ENCODE data around the gene FXYD6. TPM values are rescaled to one million over a fixed set of nuclear protein-coding genes. Genes with fewer than 3 reads are reported as not detected.

FXYD6 gene
- total RNA-seq, 1 donor from 2014 or later, result 10.5 TPM

- peaks cover 13% of the 10 kb centered on the region for H3K4me1 ChIP-seq (ENCODE audit: insufficient read depth, low read length)
These were observed 44.6 kb downstream of the FXYD6 start for GRCh38 chr11:117831661-117832415.

GRCh38 chr11:117830674-117831351, 45.6 kb downstream of the FXYD6 start:
- Mint-ChIP-seq H3K9me3 (ENCODE audit: unreplicated experiment) (peaks cover 6% of the 10 kb centered on the region), H3K4me1 (ENCODE audit: low read depth, unreplicated experiment) (peaks cover 12% of the 10 kb centered on the region), H3K36me3 (ENCODE audit: low read depth, unreplicated experiment) (no peaks in the 10 kb centered on the region), H3K4me3 (ENCODE audit: unreplicated experiment) (peak overlapping the region; percentile 27), H3K27me3 (ENCODE audit: low read depth, unreplicated experiment) (peaks cover 28% of the 10 kb centered on the region), H3K27ac (ENCODE audit: unreplicated experiment) (no peak overlapping the region)
- H3K4me3 ChIP-seq (ENCODE audit: insufficient read depth, low read depth, low read length), result no peak overlapping the region
- no peaks in the 10 kb centered on the region for H3K79me2 ChIP-seq (ENCODE audit: insufficient read depth, low read length)
- no peak for TF ChIP-seq EZH2 (IDR thresholded peaks at IDR 0.05; ENCODE audit: insufficient read depth, low read length)
- no peak for TF ChIP-seq CTCF (IDR thresholded peaks at IDR 0.05; ENCODE audit: insufficient read depth, low read depth, low read length)
- H3K36me3 ChIP-seq (ENCODE audit: insufficient read depth, low read length), result no peaks in the 10 kb centered on the region
- H2AFZ ChIP-seq (ENCODE audit: low read depth, low read length), result no peak overlapping the region
- DNase-seq (ENCODE audit: low read depth) (no peak), FAIRE-seq (no peak)
- peaks cover 5% of the 10 kb centered on the region for H3K27me3 ChIP-seq (ENCODE audit: insufficient read depth, low read length)
- no peaks in the 10 kb centered on the region for H4K20me1 ChIP-seq (ENCODE audit: insufficient read depth, low read length)
- no peak overlapping the region for H3K27ac ChIP-seq (ENCODE audit: low read depth, low read length)
- H3K9me3 ChIP-seq (ENCODE audit: insufficient read depth, low read depth, low read length), result no peaks in the 10 kb centered on the region
- H3K4me2 ChIP-seq (ENCODE audit: low read length), result no peak overlapping the region
- H3K9ac ChIP-seq (ENCODE audit: low read length), result no peak overlapping the region
- H3K4me1 ChIP-seq (ENCODE audit: insufficient read depth, low read length), result peaks cover 13% of the 10 kb centered on the region

More at GRCh38 chr11:117831661-117832415, 44.6 kb downstream of the FXYD6 start:
- Histone ChIP-seq H3K27ac (ENCODE audit: low read depth, low read length) (no peak overlapping the region), H3K4me3 (ENCODE audit: insufficient read depth, low read depth, low read length) (no peak overlapping the region), H2AFZ (ENCODE audit: low read depth, low read length) (no peak overlapping the region), H3K36me3 (ENCODE audit: insufficient read depth, low read length) (no peaks in the 10 kb centered on the region), H3K79me2 (ENCODE audit: insufficient read depth, low read length) (no peaks in the 10 kb centered on the region), H4K20me1 (ENCODE audit: insufficient read depth, low read length) (no peaks in the 10 kb centered on the region), H3K4me2 (ENCODE audit: low read length) (no peak overlapping the region), H3K27me3 (ENCODE audit: insufficient read depth, low read length) (peaks cover 5% of the 10 kb centered on the region), H3K9me3 (ENCODE audit: insufficient read depth, low read depth, low read length) (no peaks in the 10 kb centered on the region), H3K9ac (ENCODE audit: low read length) (no peak overlapping the region)
- Mint-ChIP-seq H3K9me3 (ENCODE audit: unreplicated experiment) (peaks cover 6% of the 10 kb centered on the region), H3K27me3 (ENCODE audit: low read depth, unreplicated experiment) (peaks cover 30% of the 10 kb centered on the region), H3K27ac (ENCODE audit: unreplicated experiment) (no peak overlapping the region), H3K36me3 (ENCODE audit: low read depth, unreplicated experiment) (no peaks in the 10 kb centered on the region), H3K4me1 (ENCODE audit: low read depth, unreplicated experiment) (peaks cover 12% of the 10 kb centered on the region), H3K4me3 (ENCODE audit: unreplicated experiment) (no peak overlapping the region)
- DNase-seq (ENCODE audit: low read depth) (no peak), FAIRE-seq (no peak)
- TF ChIP-seq CTCF (IDR thresholded peaks at IDR 0.05; ENCODE audit: insufficient read depth, low read depth, low read length) (no peak), EZH2 (IDR thresholded peaks at IDR 0.05; ENCODE audit: insufficient read depth, low read length) (no peak)
